Right cardiac atrium (tissue), 5 donors: ENCODE measurements around the gene TPCN2. TPM values are rescaled to one million over a fixed set of nuclear protein-coding genes. Genes with fewer than 3 reads are reported as not detected.
"Not testable (repeated sequence)": the region's sequence is repeated elsewhere in the genome, so short reads cannot be mapped to it uniquely, and the experiment has no call there.

Experiments used
- ATAC-seq, 2 donors: fragments of 200-7000 bp; cut with Tn5 transposase; one replicate each; pipeline versions ENCODE4 v1.8.0 to v1.9.1; 2020; ENCODE audit warnings: moderate library complexity in 2 of 2, mild to moderate bottlenecking in 1 of 2
- DNase-seq, 3 donors: peaks; one replicate each; pipeline ENCODE4 v3.0.0-alpha.2; 2020
- H3K27ac ChIP-seq: one replicate; pipeline ENCODE4 v1.5.1; 2013; ENCODE audit warnings: mild to moderate bottlenecking, low read length, control low read depth, moderate library complexity
- H3K27me3 ChIP-seq: one replicate; pipeline ENCODE4 v1.6.1; 2013; ENCODE audit not compliant: control insufficient read depth, insufficient read depth
- H3K4me1 ChIP-seq: one replicate; pipeline ENCODE4 v1.6.1; 2013; ENCODE audit warnings: low read length; ENCODE audit not compliant: control insufficient read depth, insufficient read depth
- H3K4me3 ChIP-seq: one replicate; pipeline ENCODE4 v1.5.1; 2013; ENCODE audit warnings: low read length, control low read depth
- H3K9me3 ChIP-seq: one replicate; pipeline ENCODE4 v1.6.1; 2013; ENCODE audit warnings: low read length; ENCODE audit not compliant: control insufficient read depth
- WGBS: extraction: QIAGEN DNeasy Blood & Tissue Kit; methylation state at CpG from one replicate; pipeline ENCODE4 v1.1.7; 2013; 5-methylcytosine and 5-hydroxymethylcytosine counted together
- intact Hi-C, 4 donors: fragments of 100-400 bp; cut with DNase I; formaldehyde crosslinking; loops; one replicate each; pipeline versions ENCODE4 v1.11.0 to v1.14.0; 2022 to 2023
- polyA plus RNA-seq: library from polyadenylated mRNA; stranded (reverse); fragments of 200-250 nt; gene quantifications from one replicate; pipeline ENCODE4 v1.2.3, GENCODE V29; 2013
- total RNA-seq, 4 donors: library from RNA; stranded (reverse); fragmentation: NEBNext Ultra II Directional; extraction: Animal tissue kit (Norgen Biotek cat#: 25700); gene quantifications; one replicate each; pipeline ENCODE4 v1.2.1, GENCODE V29; 2021
- donor health status: healthy with polysubstance abuse.
- donor health status: DM: no; HTN: yes; CAD: no.
- donor health status: DM: no; HTN: no; CAD: no.
- donor health status: DM: no; HTN: yes; CAD: no; lungs with severe emphysema.
- donor health status: DM: yes; HTN: yes; CAD: no.

Gene TPCN2
- total and polyA plus RNA-seq, 5 donors: 7.0 to 11.1 (median 8.3) TPM

DNA sequence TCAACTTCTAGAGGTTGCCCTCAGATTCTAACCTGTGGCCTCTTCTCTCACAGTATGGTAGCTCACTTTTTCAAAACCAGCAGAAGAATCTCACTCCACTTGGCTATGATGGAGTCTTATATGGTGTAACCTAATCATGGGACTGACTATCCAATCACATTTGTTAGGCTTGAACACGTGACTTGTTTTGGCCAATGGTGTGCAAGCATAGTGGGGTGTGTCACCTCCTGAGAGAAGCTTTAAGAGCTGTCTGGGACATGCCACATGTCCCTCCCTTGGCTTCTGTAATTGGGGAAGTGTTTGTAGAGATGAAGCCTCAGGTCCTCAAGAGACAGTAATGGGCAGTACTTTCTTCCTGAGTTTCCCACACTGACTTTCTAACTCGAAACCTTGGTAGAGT lies 94.2 kb downstream of the TPCN2 start:
- Histone ChIP-seq H3K27ac (no peak overlapping the region), H3K27me3 (no peaks in the 10 kb centered on the region), H3K4me1 (no peaks in the 10 kb centered on the region), H3K9me3 (peaks cover 2% of the 10 kb centered on the region), H3K4me3 (no peak overlapping the region)
- DNase-seq (no peak), ATAC-seq (no peak)
- 98% methylated on average over 2 of the region's 2 CpGs for WGBS
- intact Hi-C loops: no loop called here

GRCh38 chr11:69144316-69145049 lies 95.8 kb downstream of the TPCN2 start:
- intact Hi-C loops: no loop called here
- Histone ChIP-seq H3K9me3 (peaks cover 2% of the 10 kb centered on the region), H3K27ac (no peak overlapping the region), H3K27me3 (no peaks in the 10 kb centered on the region), H3K4me3 (no peak overlapping the region), H3K4me1 (no peaks in the 10 kb centered on the region)
- 69% methylated on average over 7 of the region's 7 CpGs for WGBS
- DNase-seq (no peak), ATAC-seq (no peak)

GRCh38 chr11:69145050-69145380 lies 96.3 kb downstream of the TPCN2 start:
- 68% methylated on average over 4 of the region's 4 CpGs for WGBS
- peaks cover 2% of the 10 kb centered on the region for H3K9me3 ChIP-seq
- intact Hi-C loops: no loop called here
- no peak for DNase-seq
- no peak overlapping the region for H3K27ac ChIP-seq
- no peak for ATAC-seq
- H3K27me3 ChIP-seq: no peaks in the 10 kb centered on the region
- no peaks in the 10 kb centered on the region for H3K4me1 ChIP-seq
- no peak overlapping the region for H3K4me3 ChIP-seq

- DNase-seq: no peak
- intact Hi-C loops: no loop called here
- H3K27me3 ChIP-seq: no peaks in the 10 kb centered on the region
- H3K9me3 ChIP-seq: peaks cover 2% of the 10 kb centered on the region
- H3K27ac ChIP-seq: no peak overlapping the region
- WGBS: 97% methylated on average over 13 of the region's 13 CpGs
- no peak overlapping the region for H3K4me3 ChIP-seq
- ATAC-seq: no peak
- H3K4me1 ChIP-seq: no peaks in the 10 kb centered on the region
Observed at GRCh38 chr11:69148377-69148762, 99.6 kb downstream of the TPCN2 start.

DNA sequence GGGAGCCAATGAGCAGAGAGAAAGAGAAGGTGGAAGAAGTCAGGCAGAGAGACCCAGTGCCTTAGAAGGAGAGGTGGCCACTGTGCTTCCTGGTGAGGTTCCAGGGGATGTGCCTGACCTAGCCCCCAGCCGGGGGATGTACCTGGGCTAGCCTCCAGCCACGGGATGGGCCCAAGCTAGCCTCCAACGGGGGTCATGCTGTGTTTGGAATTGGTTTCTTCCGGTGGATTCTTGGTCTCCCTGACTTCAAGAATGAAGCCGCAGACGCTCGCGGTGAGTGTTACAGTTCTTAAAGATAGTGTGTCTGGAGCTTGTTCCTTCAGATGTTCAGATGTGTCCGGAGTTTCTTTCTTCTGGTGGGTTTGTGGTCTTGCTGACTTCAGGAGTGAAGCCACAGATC lies 100.1 kb downstream of the TPCN2 start:
- no peak overlapping the region for H3K27ac ChIP-seq
- no peak overlapping the region for H3K4me3 ChIP-seq
- no peak for ATAC-seq
- no peak for DNase-seq
- no peaks in the 10 kb centered on the region for H3K4me1 ChIP-seq
- WGBS: 87% methylated on average over 9 of the region's 9 CpGs
- H3K9me3 ChIP-seq: peaks cover 2% of the 10 kb centered on the region
- no peaks in the 10 kb centered on the region for H3K27me3 ChIP-seq
- intact Hi-C loops: no loop called here

GRCh38 chr11:69149338-69150045 lies 100.8 kb downstream of the TPCN2 start:
- H3K27ac ChIP-seq, DNase-seq, H3K9me3 ChIP-seq, ATAC-seq, H3K4me1 ChIP-seq, H3K4me3 ChIP-seq, H3K27me3 ChIP-seq, intact Hi-C loops: not testable (repeated sequence)
- WGBS: 93% methylated on average over 11 of the region's 11 CpGs

GRCh38 chr11:69150175-69150574 lies 101.4 kb downstream of the TPCN2 start:
- Histone ChIP-seq H3K4me3 (no peak overlapping the region), H3K4me1 (no peaks in the 10 kb centered on the region), H3K27me3 (no peaks in the 10 kb centered on the region), H3K9me3 (peaks cover 2% of the 10 kb centered on the region), H3K27ac (no peak overlapping the region)
- DNase-seq: no peak
- 91% methylated on average over 3 of the region's 3 CpGs for WGBS
- intact Hi-C loops: no loop called here
- no peak for ATAC-seq

- no peak for DNase-seq
Observed at GRCh38 chr11:69151836-69152235, 103.1 kb downstream of the TPCN2 start.

DNA sequence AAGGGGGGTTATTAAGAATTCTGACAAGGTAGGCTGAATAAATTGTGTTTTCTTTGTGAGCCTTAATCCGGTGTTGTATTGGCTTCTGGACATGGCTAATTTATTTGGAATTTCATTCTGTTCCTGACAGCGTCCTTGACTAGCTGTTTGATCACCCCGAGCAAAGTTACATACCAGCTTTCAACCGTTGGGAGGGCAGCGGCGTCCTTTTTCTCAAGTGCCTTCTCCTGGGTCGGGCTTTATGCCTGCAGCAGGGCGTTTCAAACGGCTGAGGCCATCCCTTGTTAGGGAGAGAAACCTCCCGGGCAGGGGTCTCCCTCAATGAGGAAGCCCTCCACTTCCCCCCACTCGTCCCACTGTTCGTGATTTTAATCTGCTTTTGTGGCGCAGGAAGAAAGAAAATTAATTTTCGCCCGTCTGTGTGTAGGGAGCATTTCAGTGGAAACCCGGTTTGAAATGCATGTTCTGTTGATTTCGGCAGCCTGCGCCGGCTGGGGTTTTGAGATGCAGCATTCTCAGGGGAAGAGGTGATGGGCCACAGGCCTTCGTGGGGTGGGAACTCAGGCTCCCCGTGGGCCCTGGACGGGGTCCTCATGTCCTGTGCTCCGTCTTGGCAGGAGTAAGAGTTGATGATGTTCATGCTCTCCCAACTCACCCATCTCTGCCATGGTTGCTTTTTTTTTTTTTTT lies 104.1 kb downstream of the TPCN2 start:
- no peak for DNase-seq
- intact Hi-C loops: no loop called here
- Histone ChIP-seq H3K4me3 (no peak overlapping the region), H3K4me1 (peaks cover 4% of the 10 kb centered on the region), H3K9me3 (no peaks in the 10 kb centered on the region), H3K27ac (no peak overlapping the region), H3K27me3 (no peaks in the 10 kb centered on the region)
- ATAC-seq: no peak
- WGBS: 56% methylated on average over 23 of the region's 23 CpGs

More at GRCh38 chr11:69151836-69152235, 103.1 kb downstream of the TPCN2 start:
- Histone ChIP-seq H3K27me3 (no peaks in the 10 kb centered on the region), H3K4me1 (peaks cover 4% of the 10 kb centered on the region), H3K4me3 (no peak overlapping the region), H3K27ac (no peak overlapping the region), H3K9me3 (no peaks in the 10 kb centered on the region)
- 59% methylated on average over 10 of the region's 10 CpGs for WGBS
- peak in 1 of 2 donors; percentile 8 for ATAC-seq
- intact Hi-C loops: no loop called here

- 53% methylated on average over 7 of the region's 7 CpGs for WGBS
- peaks cover 8% of the 10 kb centered on the region for H3K4me1 ChIP-seq
- intact Hi-C loops: no loop called here
- no peak overlapping the region for H3K4me3 ChIP-seq
- DNase-seq (no peak), ATAC-seq (no peak)
- no peak overlapping the region for H3K27ac ChIP-seq
- no peaks in the 10 kb centered on the region for H3K27me3 ChIP-seq
- no peaks in the 10 kb centered on the region for H3K9me3 ChIP-seq
Observed at GRCh38 chr11:69153661-69154060, 104.9 kb downstream of the TPCN2 start.

GRCh38 chr11:69154211-69154913 lies 105.6 kb downstream of the TPCN2 start:
- Histone ChIP-seq H3K4me1 (peaks cover 8% of the 10 kb centered on the region), H3K9me3 (no peaks in the 10 kb centered on the region), H3K4me3 (no peak overlapping the region), H3K27ac (no peak overlapping the region), H3K27me3 (no peaks in the 10 kb centered on the region)
- DNase-seq (no peak), ATAC-seq (no peak)
- 94% methylated on average over 21 of the region's 21 CpGs for WGBS
- intact Hi-C loops: no loop called here
